IMR-90 (cell line): ENCODE results near the gene GPR35. TPM values are rescaled to one million over a fixed set of nuclear protein-coding genes. Genes with fewer than 3 reads are reported as not detected.

Experiments used
- ATAC-seq: fragments of 200-7000 bp; cut with Tn5 transposase; 2 replicates; pipeline ENCODE4 v1.9.1; 2020; ENCODE audit warnings: low read depth, mild to moderate bottlenecking, moderate library complexity
- BruUV-seq: library from RNA; stranded (reverse); fragments of 400-500 nt; replicated peaks from 2 replicates; lab custom pipeline; 2021; lab: Mats Ljungman, UMichigan
- CTCF ChIA-PET: fragments of 300-600 bp; formaldehyde crosslinking; extraction: SDS; loops from one replicate; lab custom pipeline; 2021; ENCODE audit warnings: antibody characterized with exemption; lab: Yijun Ruan, JAX
- POLR2A ChIA-PET: fragments of 300-600 bp; sonication (Branson Sonifier 250); formaldehyde crosslinking; loops from one replicate; lab custom pipeline; 2022; ENCODE audit warnings: antibody characterized with exemption; ENCODE audit not compliant: unreplicated experiment; lab: Charles Lee
- DNase-seq: peaks from one replicate; pipeline ENCODE4 v3.0.0; 2013
- H2AFZ ChIP-seq: replicated peaks from 2 replicates; pipeline ENCODE3; 2013; ENCODE audit warnings: low read length, mild to moderate bottlenecking; ENCODE audit not compliant: poor library complexity
- H2AK5ac ChIP-seq: 2 replicates; pipeline ENCODE4 v1.6.1; 2013; ENCODE audit warnings: low read depth, low read length, inconsistent platforms
- H2AK9ac ChIP-seq: replicated peaks from 2 replicates; pipeline ENCODE3; 2013; ENCODE audit warnings: mild to moderate bottlenecking, low read depth, low read length, moderate library complexity; ENCODE audit not compliant: poor library complexity
- H2BK120ac ChIP-seq: 2 replicates; pipeline ENCODE4 v1.6.1; 2013; ENCODE audit warnings: low read depth, low read length, inconsistent platforms
- H2BK15ac ChIP-seq: 3 replicates; pipeline ENCODE4 v1.6.1; 2013; ENCODE audit warnings: low read depth, low read length, inconsistent platforms
- H2BK20ac ChIP-seq: 2 replicates; pipeline ENCODE4 v1.6.1; 2013; ENCODE audit warnings: low read depth, mild to moderate bottlenecking, inconsistent platforms, low read length, moderate library complexity
- H2BK5ac ChIP-seq: 2 replicates; pipeline ENCODE4 v1.6.1; 2013; ENCODE audit warnings: mild to moderate bottlenecking, low read depth, low read length, inconsistent platforms; ENCODE audit not compliant: poor library complexity, severe bottlenecking
- H3K14ac ChIP-seq: replicated peaks from 2 replicates; pipeline ENCODE4 v1.6.1; 2013; ENCODE audit warnings: low read depth, low read length, inconsistent platforms
- H3K18ac ChIP-seq: 2 replicates; pipeline ENCODE4 v1.6.1; 2013; ENCODE audit warnings: low read depth, low read length, control low read depth
- H3K23ac ChIP-seq: 2 replicates; pipeline ENCODE4 v1.6.1; 2013; ENCODE audit warnings: low read depth, low read length, inconsistent platforms
- H3K27ac ChIP-seq: 2 replicates; pipeline ENCODE4 v1.5.1; 2013; ENCODE audit warnings: mild to moderate bottlenecking, control low read depth, low read length; ENCODE audit not compliant: insufficient read depth
- H3K27me3 ChIP-seq: 2 replicates; pipeline ENCODE4 v1.6.1; 2013; ENCODE audit warnings: low read length; ENCODE audit not compliant: control insufficient read depth, insufficient read depth
- H3K36me3 ChIP-seq: 2 replicates; pipeline ENCODE4 v1.6.1; 2013; ENCODE audit warnings: low read length, mixed read lengths; ENCODE audit not compliant: control insufficient read depth, insufficient read depth
- H3K4ac ChIP-seq: 2 replicates; pipeline ENCODE4 v1.6.1; 2013; ENCODE audit warnings: low read depth, low read length, inconsistent platforms
- H3K4me1 ChIP-seq: 2 replicates; pipeline ENCODE4 v1.6.1; 2013; ENCODE audit warnings: low read length, mixed read lengths; ENCODE audit not compliant: control insufficient read depth, insufficient read depth
- H3K4me2 ChIP-seq: 2 replicates; pipeline ENCODE4 v1.6.1; 2013; ENCODE audit warnings: low read depth, mild to moderate bottlenecking, control low read depth, low read length, moderate library complexity
- H3K4me3 ChIP-seq: 2 replicates; pipeline ENCODE4 v1.5.1; 2013; ENCODE audit warnings: low read depth, mild to moderate bottlenecking, control low read depth, low read length, moderate library complexity; ENCODE audit not compliant: insufficient read depth
- H3K56ac ChIP-seq: 2 replicates; pipeline ENCODE4 v1.6.1; 2013; ENCODE audit warnings: low read length, inconsistent platforms; ENCODE audit not compliant: insufficient read depth; ENCODE audit errors: extremely low read depth
- H3K79me1 ChIP-seq, 2 experiments: 2 replicates each; pipeline ENCODE4 v1.6.1; 2013; ENCODE audit warnings: low read length in 2 of 2, inconsistent platforms in 1 of 2, low read depth in 1 of 2
- H3K9ac ChIP-seq: 2 replicates; pipeline ENCODE4 v1.6.1; 2013; ENCODE audit warnings: low read depth, low read length, control low read depth
- H3K9me1 ChIP-seq: 2 replicates; pipeline ENCODE4 v1.6.1; 2013; ENCODE audit warnings: low read length, inconsistent platforms; ENCODE audit not compliant: insufficient read depth
- H3K9me3 ChIP-seq: 2 replicates; pipeline ENCODE4 v1.6.1; 2013; ENCODE audit warnings: low read length; ENCODE audit not compliant: control insufficient read depth, insufficient read depth
- H4K20me1 ChIP-seq: 2 replicates; pipeline ENCODE4 v1.6.1; 2013; ENCODE audit warnings: low read length, inconsistent platforms; ENCODE audit not compliant: insufficient read depth
- H4K5ac ChIP-seq: 2 replicates; pipeline ENCODE4 v1.6.1; 2013; ENCODE audit warnings: mild to moderate bottlenecking, low read depth, low read length, control low read depth
- H4K8ac ChIP-seq, 2 experiments: 2 replicates each; pipeline ENCODE4 v1.6.1; 2013; ENCODE audit warnings: low read depth in 2 of 2, low read length in 2 of 2, control low read depth in 1 of 2, inconsistent platforms in 1 of 2
- H4K91ac ChIP-seq: 2 replicates; pipeline ENCODE4 v1.6.1; 2013; ENCODE audit warnings: low read depth, low read length, inconsistent platforms; ENCODE audit not compliant: insufficient read depth
- BHLHE40 ChIP-seq: fragments of 150-350 bp; IDR thresholded peaks from 2 replicates; pipeline ENCODE4 v1.6.1; 2016; ENCODE audit warnings: mild to moderate bottlenecking, low read depth, low read length
- CEBPB ChIP-seq: IDR thresholded peaks from 2 replicates; pipeline ENCODE4 v1.6.1; 2012; ENCODE audit warnings: low read depth, low read length, improper control_type of control experiment
- CHD1 ChIP-seq: IDR thresholded peaks from 2 replicates; pipeline ENCODE4 v1.6.1; 2012; ENCODE audit warnings: low read depth, low read length, improper control_type of control experiment
- CTCF ChIP-seq: conservative IDR thresholded peaks from 2 replicates; pipeline ENCODE4 v1.5.1; 2012; ENCODE audit warnings: mild to moderate bottlenecking, low read depth, low read length, improper control_type of control experiment
- ELK1 ChIP-seq: fragments of 150-350 bp; IDR thresholded peaks from 2 replicates; pipeline ENCODE4 v1.6.1; 2016; ENCODE audit warnings: low read depth, mild to moderate bottlenecking, low read length, moderate library complexity, borderline replicate concordance
- FOS ChIP-seq: fragments of 150-350 bp; IDR thresholded peaks from 2 replicates; pipeline ENCODE4 v1.6.1; 2016; ENCODE audit warnings: low read depth, low read length
- MAFK ChIP-seq: IDR thresholded peaks from 2 replicates; pipeline ENCODE4 v1.6.1; 2012; ENCODE audit warnings: low read depth, low read length, improper control_type of control experiment
- MAZ ChIP-seq: IDR thresholded peaks from 2 replicates; pipeline ENCODE4 v1.6.1; 2012; ENCODE audit warnings: low read depth, mild to moderate bottlenecking, low read length, improper control_type of control experiment, moderate library complexity, borderline replicate concordance
- MXI1 ChIP-seq: IDR thresholded peaks from 2 replicates; pipeline ENCODE4 v1.6.1; 2012; ENCODE audit warnings: low read depth, mild to moderate bottlenecking, low read length, moderate library complexity, borderline replicate concordance
- NFE2L2 ChIP-seq: fragments of 150-350 bp; IDR thresholded peaks from 2 replicates; pipeline ENCODE4 v1.6.1; 2016; ENCODE audit warnings: low read depth, mild to moderate bottlenecking, low read length
- POLR2A ChIP-seq: IDR thresholded peaks from 2 replicates; pipeline ENCODE4 v1.6.1; 2012; ENCODE audit warnings: mild to moderate bottlenecking, low read depth, low read length
- RAD21 ChIP-seq: IDR thresholded peaks from 2 replicates; pipeline ENCODE4 v1.6.1; 2012; ENCODE audit warnings: low read length, improper control_type of control experiment
- RCOR1 ChIP-seq: IDR thresholded peaks from 2 replicates; pipeline ENCODE4 v1.6.1; 2012; ENCODE audit warnings: mild to moderate bottlenecking, low read length, improper control_type of control experiment; ENCODE audit not compliant: insufficient replicate concordance
- RFX5 ChIP-seq: IDR thresholded peaks from 2 replicates; pipeline ENCODE4 v1.8.0; 2012; ENCODE audit warnings: low read depth, mild to moderate bottlenecking, low read length, moderate library complexity
- SMC3 ChIP-seq: fragments of 150-350 bp; IDR thresholded peaks from 2 replicates; pipeline ENCODE4 v1.6.1; 2016; ENCODE audit warnings: low read depth, mild to moderate bottlenecking, antibody characterized with exemption, low read length, moderate library complexity
- USF2 ChIP-seq: fragments of 150-350 bp; IDR thresholded peaks from 2 replicates; pipeline ENCODE4 v1.6.1; 2017; ENCODE audit warnings: mild to moderate bottlenecking, antibody characterized with exemption, low read length, low read depth
- WGBS, 2 experiments: methylation state at CpG; one replicate each; pipeline versions ENCODE4 v1.1.5 to v1.1.7; 2013; ENCODE audit warnings: missing lambda C conversion rate in 2 of 2; ENCODE audit not compliant: insufficient read length in 1 of 2; ENCODE audit errors: extremely low coverage in 2 of 2; 5-methylcytosine and 5-hydroxymethylcytosine counted together
- dilution Hi-C: fragments of 300-500 bp; cut with HindIII; formaldehyde crosslinking; loops from one replicate; pipeline ENCODE4 v1.14.3; 2018; ENCODE audit warnings: low sequenced_read_pairs; ENCODE audit not compliant: unreplicated experiment
- in situ Hi-C: fragments of 300-500 bp; cut with MboI; formaldehyde crosslinking; loops from 3 replicates; pipeline ENCODE4 v1.14.3; 2019; ENCODE audit warnings: low sequenced_read_pairs, inconsistent platforms, mixed read lengths
- intact Hi-C: fragments of 100-400 bp; cut with micrococcal nuclease; formaldehyde crosslinking; loops from 2 replicates; pipeline ENCODE4 v1.10.0; 2022
- polyA plus RNA-seq, 3 experiments: library from polyadenylated mRNA; depleted of rRNA; stranded (reverse); fragments of >200 nt; gene quantifications; 2 replicates each; pipeline ENCODE4 v1.2.3, GENCODE V29; 2012; ENCODE audit warnings: low replicate concordance in 1 of 3
- total RNA-seq: library from RNA; depleted of rRNA; stranded (reverse); fragments of >200 nt; gene quantifications from 2 replicates; pipeline ENCODE4 v1.2.3, GENCODE V29; 2012

GPR35 gene
- total and polyA plus RNA-seq, 2 of the 4 experiments (the other 2 are of a cell fraction), result 0.31 TPM; not detected in 1

GRCh38 chr2:240648650-240649275 is 23.5 kb downstream of the GPR35 start:
- CTCF ChIA-PET, result no interaction called here
- Histone ChIP-seq H2AK9ac (peak overlapping the region; percentile 28), H3K56ac (no peak overlapping the region), H3K4ac (no peak overlapping the region), H3K9me3 (no peaks in the 10 kb centered on the region; the same call in 1 of the 2 replicates), H4K8ac (no peak overlapping the region), H3K27ac (no peak overlapping the region), H2BK15ac (no peak overlapping the region), H3K27me3 (peaks cover 76% of the 10 kb centered on the region), H3K4me3 (no peak overlapping the region), H4K20me1 (no peaks in the 10 kb centered on the region), H4K91ac (no peak overlapping the region), H2BK5ac (no peak overlapping the region), H2BK120ac (no peak overlapping the region), H3K9me1 (no peaks in the 10 kb centered on the region), H4K5ac (no peak overlapping the region), H3K79me1 (no peaks in the 10 kb centered on the region), H3K4me1 (no peaks in the 10 kb centered on the region), H3K23ac (no peak overlapping the region), H3K18ac (no peak overlapping the region), H2AK5ac (no peak overlapping the region), H3K4me2 (no peak overlapping the region), H3K36me3 (no peaks in the 10 kb centered on the region), H2AFZ (no peak overlapping the region), H3K9ac (no peak overlapping the region), H3K14ac (no peak overlapping the region), H2BK20ac (no peak overlapping the region)
- no peak for TF ChIP-seq MAFK
- TF ChIP-seq RCOR1, result no peak
- no peak for TF ChIP-seq FOS
- TF ChIP-seq USF2, result no peak
- TF ChIP-seq RFX5, result no peak
- TF ChIP-seq CHD1, result no peak
- TF ChIP-seq SMC3, result no peak
- no peak for TF ChIP-seq MXI1
- TF ChIP-seq RAD21, result no peak
- TF ChIP-seq BHLHE40, result no peak
- no peak for TF ChIP-seq NFE2L2
- no peak for TF ChIP-seq POLR2A
- no peak for TF ChIP-seq ELK1
- TF ChIP-seq CTCF, result no peak
- no peak for TF ChIP-seq MAZ
- TF ChIP-seq CEBPB, result no peak
- BruUV-seq, result no TSS peak
- WGBS, 2 experiments, result 6% methylated on average over 3 of the region's 19 CpGs; no CpG with 5 or more reads in 1 of the 2 experiments
- intact Hi-C loops (no loop called here), dilution Hi-C loops (no loop called here), in situ Hi-C loops (no loop called here)
- ATAC-seq (no peak), DNase-seq (no peak)
- POLR2A ChIA-PET, result no interaction called here
